Loucy (cell line): ENCODE data around the gene SERTAD3.

ENCODE experiments used
- EZH2phosphoT487 ChIP-seq: fragments of 200-600 bp; IDR thresholded peaks from 2 replicates; pipeline ENCODE4 v1.6.1; 2018; ENCODE audit warnings: antibody characterized with exemption, mild to moderate bottlenecking, moderate library complexity, borderline replicate concordance
- TF ChIP-seq, protein P1 (sequence below): fragments of 200-600 bp; sonication (generic); conservative IDR thresholded peaks from 2 replicates; pipeline ENCODE4 v1.5.1; 2014; ENCODE audit warnings: mild to moderate bottlenecking, antibody characterized with exemption, low read length

DNA sequence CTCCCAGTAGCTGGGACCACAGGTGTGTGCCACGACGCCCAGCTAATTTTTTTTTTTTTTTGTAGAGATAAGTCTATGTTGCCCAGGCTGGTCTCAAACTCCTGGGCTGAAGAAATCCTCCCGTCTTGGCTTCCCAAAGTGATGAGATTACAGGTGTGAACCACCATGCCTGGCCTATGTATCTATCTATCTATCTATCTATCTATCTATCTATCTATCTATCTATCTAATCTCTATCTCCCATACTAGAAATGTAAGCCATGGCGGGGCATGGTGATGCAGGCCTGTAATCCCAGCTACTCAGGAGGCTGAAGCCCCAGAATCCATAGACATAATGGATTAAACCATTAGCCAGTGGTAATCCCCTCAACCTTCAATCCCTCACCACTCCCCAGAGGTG lies 6.5 kb upstream of the SERTAD3 start:
- TF ChIP-seq, protein P1, sequence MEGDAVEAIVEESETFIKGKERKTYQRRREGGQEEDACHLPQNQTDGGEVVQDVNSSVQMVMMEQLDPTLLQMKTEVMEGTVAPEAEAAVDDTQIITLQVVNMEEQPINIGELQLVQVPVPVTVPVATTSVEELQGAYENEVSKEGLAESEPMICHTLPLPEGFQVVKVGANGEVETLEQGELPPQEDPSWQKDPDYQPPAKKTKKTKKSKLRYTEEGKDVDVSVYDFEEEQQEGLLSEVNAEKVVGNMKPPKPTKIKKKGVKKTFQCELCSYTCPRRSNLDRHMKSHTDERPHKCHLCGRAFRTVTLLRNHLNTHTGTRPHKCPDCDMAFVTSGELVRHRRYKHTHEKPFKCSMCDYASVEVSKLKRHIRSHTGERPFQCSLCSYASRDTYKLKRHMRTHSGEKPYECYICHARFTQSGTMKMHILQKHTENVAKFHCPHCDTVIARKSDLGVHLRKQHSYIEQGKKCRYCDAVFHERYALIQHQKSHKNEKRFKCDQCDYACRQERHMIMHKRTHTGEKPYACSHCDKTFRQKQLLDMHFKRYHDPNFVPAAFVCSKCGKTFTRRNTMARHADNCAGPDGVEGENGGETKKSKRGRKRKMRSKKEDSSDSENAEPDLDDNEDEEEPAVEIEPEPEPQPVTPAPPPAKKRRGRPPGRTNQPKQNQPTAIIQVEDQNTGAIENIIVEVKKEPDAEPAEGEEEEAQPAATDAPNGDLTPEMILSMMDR = no peak
- no peak for TF ChIP-seq EZH2phosphoT487
